Fibroblast of skin of left biceps (primary cell): ENCODE data around the gene MSX2.
"Not testable (repeated sequence)": the region's sequence is repeated elsewhere in the genome, so short reads cannot be mapped to it uniquely, and the experiment has no call there.

ENCODE experiments used
- DNase-seq, 2 experiments: peaks; one replicate each; pipeline ENCODE4 v3.0.0-alpha.2; 2013; ENCODE audit warnings: low read depth in 2 of 2

Gene MSX2

GRCh38 chr5:174733091-174733690, 8.8 kb downstream of the MSX2 start:
- no peak for DNase-seq

- DNase-seq = no peak
Measured at GRCh38 chr5:174733836-174734235, 9.5 kb downstream of the MSX2 start.

GRCh38 chr5:174734571-174735497, 10.5 kb downstream of the MSX2 start:
- DNase-seq = no peak

GRCh38 chr5:174735498-174736330, 11.3 kb downstream of the MSX2 start:
- DNase-seq = no peak

GRCh38 chr5:174736331-174736721, 11.9 kb downstream of the MSX2 start:
- peak; percentile 62 to 66 for DNase-seq

GRCh38 chr5:174736777-174737176, 12.4 kb downstream of the MSX2 start:
- DNase-seq = no peak

- no peak for DNase-seq
Measured at GRCh38 chr5:174737330-174737729, 12.9 kb downstream of the MSX2 start.

GRCh38 chr5:174741352-174741751, 17.0 kb downstream of the MSX2 start:
- no peak for DNase-seq

- DNase-seq = no peak
Measured at GRCh38 chr5:174744896-174745295, 20.5 kb downstream of the MSX2 start.

GRCh38 chr5:174745590-174746103, 21.3 kb downstream of the MSX2 start:
- DNase-seq = no peak

- peak; percentile 61 to 62 for DNase-seq
Measured at GRCh38 chr5:174750711-174751110, 26.3 kb downstream of the MSX2 start.

GRCh38 chr5:174751154-174752000, 27.0 kb downstream of the MSX2 start:
- DNase-seq = no peak

- DNase-seq = no peak
Measured at GRCh38 chr5:174752121-174752520, 27.7 kb downstream of the MSX2 start.

GRCh38 chr5:174755106-174755505, 30.7 kb downstream of the MSX2 start:
- DNase-seq = no peak

- DNase-seq = no peak
Measured at GRCh38 chr5:174759091-174759490, 34.7 kb downstream of the MSX2 start.

- DNase-seq = no peak
Measured at GRCh38 chr5:174760721-174761120, 36.3 kb downstream of the MSX2 start.

- DNase-seq = not testable (repeated sequence)
Measured at GRCh38 chr5:174761341-174761740, 37.0 kb downstream of the MSX2 start.

GRCh38 chr5:174764309-174764708, 39.9 kb downstream of the MSX2 start:
- DNase-seq = no peak

- DNase-seq = no peak
Measured at GRCh38 chr5:174765540-174765939, 41.2 kb downstream of the MSX2 start.

GRCh38 chr5:174767670-174768069, 43.3 kb downstream of the MSX2 start:
- DNase-seq = no peak

- no peak for DNase-seq
Measured at GRCh38 chr5:174769005-174769404, 44.6 kb downstream of the MSX2 start.
